HEK293T (cell line): ENCODE results near the gene PKNOX2.

Experiments
- FOXK2 ChIP-seq: fragments of 450-650 bp; IDR thresholded peaks from 2 replicates; pipeline ENCODE4 v1.6.1; 2016; ENCODE audit warnings: mild to moderate bottlenecking
- FOXM1 ChIP-seq: fragments of 450-650 bp; IDR thresholded peaks from 2 replicates; pipeline ENCODE4 v1.6.1; 2017; ENCODE audit warnings: mild to moderate bottlenecking, borderline replicate concordance
- LEF1 ChIP-seq: fragments of 450-650 bp; IDR thresholded peaks from 2 replicates; pipeline ENCODE4 v1.6.1; 2017; ENCODE audit warnings: mild to moderate bottlenecking, borderline replicate concordance
- PKNOX1 ChIP-seq: fragments of 450-650 bp; IDR thresholded peaks from 2 replicates; pipeline ENCODE4 v1.6.1; 2016
- SP1 ChIP-seq: fragments of 450-650 bp; IDR thresholded peaks from 2 replicates; pipeline ENCODE4 v1.6.1; 2017

GRCh38 chr11:125397421-125397820 is 232.9 kb downstream of the PKNOX2 start:
- TF ChIP-seq PKNOX1 (no peak), FOXM1 (no peak), SP1 (no peak), FOXK2 (no peak), LEF1 (no peak)
